Prostate gland (tissue), 2 donors: ENCODE measurements around the gene GALNT5. TPM values are rescaled to one million over a fixed set of nuclear protein-coding genes. Genes with fewer than 3 reads are reported as not detected.

ENCODE experiments used
- DNase-seq: peaks from one replicate; pipeline ENCODE4 v3.0.0-alpha.2; 2019; ENCODE audit warnings: low spot score
- H3K27ac ChIP-seq, 2 donors: fragments of 200-600 bp; sonication (generic); 2 replicates each; pipeline ENCODE4 v1.5.1; 2017 to 2019
- H3K27me3 ChIP-seq: fragments of 200-600 bp; sonication (generic); replicated peaks from 2 replicates; pipeline ENCODE4 v1.5.1; 2019; ENCODE audit not compliant: insufficient read depth
- H3K36me3 ChIP-seq, 2 donors: fragments of 200-600 bp; sonication (generic); 1 replicate in 1 of 2; 2 replicates in 1 of 2; pipeline versions ENCODE4 v1.5.1 to v1.8.1; 2017 to 2019
- H3K4me1 ChIP-seq: fragments of 200-600 bp; sonication (generic); replicated peaks from 2 replicates; pipeline ENCODE4 v1.5.1; 2019
- H3K4me3 ChIP-seq, 2 donors: fragments of 200-600 bp; sonication (generic); 2 replicates each; pipeline ENCODE4 v1.5.1; 2017 to 2019
- H3K9me3 ChIP-seq: fragments of 200-600 bp; sonication (generic); 2 replicates; pipeline ENCODE4 v1.5.1; 2017
- POLR2A ChIP-seq: fragments of 450-650 bp; IDR thresholded peaks from one replicate; pipeline ENCODE4 v1.6.1; 2016; ENCODE audit warnings: antibody characterized with exemption, mild to moderate bottlenecking
- POLR2AphosphoS5 ChIP-seq: sonication (generic); formaldehyde crosslinking; IDR thresholded peaks from one replicate; pipeline ENCODE4 v1.6.1; 2017; ENCODE audit warnings: antibody characterized with exemption
- WGBS: methylation state at CpG from one replicate; pipeline ENCODE4 v1.1.5; 2018; 5-methylcytosine and 5-hydroxymethylcytosine counted together
- intact Hi-C: fragments of 100-400 bp; cut with DNase I; formaldehyde crosslinking; loops from one replicate; pipeline ENCODE4 v1.14.2; 2022
- total RNA-seq, 2 donors: library from RNA; depleted of rRNA; stranded (reverse); fragments of >200 nt; gene quantifications; one replicate each; pipeline ENCODE4 v1.1.0, GENCODE V29; 2016
- TF ChIP-seq, protein P1 (sequence below), 4 experiments: fragments of 200-600 bp in 2 of 4; fragments of 450-650 bp in 2 of 4; sonication (generic) in 2 of 4; IDR thresholded peaks; 1 replicate in 3 of 4; 2 replicates in 1 of 4; pipeline ENCODE4 v1.5.1; 2016 to 2019; ENCODE audit warnings: antibody characterized with exemption in 4 of 4, mild to moderate bottlenecking in 2 of 4, moderate library complexity in 2 of 4

The GALNT5 gene
- total RNA-seq, 2 donors from 2014 or later: 2.0 to 2.6 TPM

DNA sequence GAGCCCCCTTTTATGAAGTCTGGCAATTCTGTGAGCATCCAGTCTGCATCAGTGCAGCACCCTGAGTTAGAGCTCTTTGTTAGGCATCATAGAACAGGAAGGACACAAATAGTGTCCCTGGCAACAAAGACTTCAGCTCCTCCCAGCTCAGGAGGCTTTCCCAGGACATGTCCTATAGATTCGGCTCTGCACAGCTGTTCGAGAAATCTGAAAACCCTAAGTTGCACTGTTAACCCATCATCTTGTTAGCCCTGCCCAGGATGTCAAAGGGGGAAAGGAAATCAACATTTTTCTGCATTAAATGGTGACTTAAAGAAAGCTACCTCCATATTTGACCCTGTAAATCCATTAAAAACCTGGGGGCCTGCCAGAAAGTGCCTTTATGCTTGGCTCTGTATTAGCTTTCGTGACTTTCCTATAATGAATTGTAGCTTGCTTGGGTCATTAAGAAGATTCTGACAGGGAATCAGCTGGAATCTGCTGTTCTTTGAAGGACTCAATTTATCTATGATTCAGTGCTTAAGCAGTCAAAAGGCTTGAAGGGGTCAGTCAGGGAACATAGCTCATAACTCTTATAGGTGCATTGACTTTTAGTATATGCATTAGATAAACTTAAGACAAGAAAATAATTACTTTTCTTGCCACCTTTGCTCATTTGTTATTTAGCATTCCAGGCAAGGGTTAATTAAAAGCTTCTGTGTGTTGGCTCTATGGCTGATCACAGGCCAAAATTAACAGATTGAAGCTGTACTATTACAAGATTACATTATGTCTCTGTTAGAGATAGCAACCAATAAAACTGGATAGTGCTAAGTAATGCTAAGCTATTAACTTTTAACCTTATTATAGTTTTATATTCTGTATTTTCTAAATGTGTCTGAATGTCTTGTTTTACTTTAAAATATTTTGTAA is 47.6 kb downstream of the GALNT5 start:
- intact Hi-C loops: no loop called here
- H3K27me3 ChIP-seq: no peaks in the 10 kb centered on the region
- H3K27ac ChIP-seq: no peak overlapping the region
- no peak for DNase-seq
- H3K36me3 ChIP-seq: no peaks in the 10 kb centered on the region
- H3K4me3 ChIP-seq: no peak overlapping the region
- no peaks in the 10 kb centered on the region for H3K9me3 ChIP-seq
- TF ChIP-seq POLR2A (no peak), POLR2AphosphoS5 (no peak)
- TF ChIP-seq, protein P1, sequence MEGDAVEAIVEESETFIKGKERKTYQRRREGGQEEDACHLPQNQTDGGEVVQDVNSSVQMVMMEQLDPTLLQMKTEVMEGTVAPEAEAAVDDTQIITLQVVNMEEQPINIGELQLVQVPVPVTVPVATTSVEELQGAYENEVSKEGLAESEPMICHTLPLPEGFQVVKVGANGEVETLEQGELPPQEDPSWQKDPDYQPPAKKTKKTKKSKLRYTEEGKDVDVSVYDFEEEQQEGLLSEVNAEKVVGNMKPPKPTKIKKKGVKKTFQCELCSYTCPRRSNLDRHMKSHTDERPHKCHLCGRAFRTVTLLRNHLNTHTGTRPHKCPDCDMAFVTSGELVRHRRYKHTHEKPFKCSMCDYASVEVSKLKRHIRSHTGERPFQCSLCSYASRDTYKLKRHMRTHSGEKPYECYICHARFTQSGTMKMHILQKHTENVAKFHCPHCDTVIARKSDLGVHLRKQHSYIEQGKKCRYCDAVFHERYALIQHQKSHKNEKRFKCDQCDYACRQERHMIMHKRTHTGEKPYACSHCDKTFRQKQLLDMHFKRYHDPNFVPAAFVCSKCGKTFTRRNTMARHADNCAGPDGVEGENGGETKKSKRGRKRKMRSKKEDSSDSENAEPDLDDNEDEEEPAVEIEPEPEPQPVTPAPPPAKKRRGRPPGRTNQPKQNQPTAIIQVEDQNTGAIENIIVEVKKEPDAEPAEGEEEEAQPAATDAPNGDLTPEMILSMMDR (IDR thresholded peaks at IDR 0.05): no peak
- WGBS: 31% methylated on average over 3 of the region's 3 CpGs
- H3K4me1 ChIP-seq: no peaks in the 10 kb centered on the region

DNA sequence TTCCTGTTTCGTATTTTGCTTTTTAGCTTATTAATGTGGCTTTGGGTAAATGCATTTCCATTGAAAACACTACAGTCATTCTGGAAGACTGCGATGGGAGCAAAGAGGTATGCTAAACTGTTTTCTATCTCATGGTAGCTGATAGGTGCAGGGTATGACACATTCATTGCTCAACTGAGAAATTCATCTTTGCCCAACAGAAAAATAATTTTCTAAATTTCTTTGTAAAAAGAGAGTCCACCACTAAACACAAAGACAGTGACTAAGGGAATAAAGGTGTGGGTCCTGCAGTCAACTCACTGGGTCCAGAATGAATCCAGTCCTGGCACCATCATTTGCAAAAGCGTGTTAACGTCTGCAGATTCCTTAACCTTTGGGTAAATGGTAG is 48.2 kb downstream of the GALNT5 start:
- intact Hi-C loops: no loop called here
- DNase-seq: no peak
- Histone ChIP-seq H3K27ac (no peak overlapping the region), H3K27me3 (no peaks in the 10 kb centered on the region), H3K4me1 (no peaks in the 10 kb centered on the region), H3K36me3 (no peaks in the 10 kb centered on the region), H3K4me3 (no peak overlapping the region), H3K9me3 (no peaks in the 10 kb centered on the region)
- 78% methylated on average over 4 of the region's 4 CpGs for WGBS
- TF ChIP-seq POLR2AphosphoS5: no peak
- TF ChIP-seq POLR2A: no peak
- TF ChIP-seq, protein P1 (IDR thresholded peaks at IDR 0.05): no peak

DNA sequence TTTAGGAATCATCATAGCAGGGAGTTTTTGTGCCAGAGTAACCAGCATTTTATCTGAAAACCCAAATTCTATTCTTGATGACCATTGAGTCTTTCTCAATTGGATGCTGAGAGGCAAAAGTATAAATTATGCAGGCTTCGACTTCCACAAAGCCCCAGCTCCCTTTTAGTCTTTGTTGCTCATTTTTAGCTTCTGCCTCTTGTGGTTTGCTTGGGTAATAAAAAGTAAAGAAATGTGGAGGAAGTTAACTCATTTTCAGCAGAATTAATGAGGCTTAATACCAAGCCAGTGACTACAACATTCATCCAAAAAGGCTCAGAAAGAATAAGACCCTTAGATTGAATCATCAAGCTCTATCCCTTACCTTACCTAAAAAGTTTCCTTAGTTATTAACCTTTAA is 49.5 kb downstream of the GALNT5 start:
- Histone ChIP-seq H3K4me1 (no peaks in the 10 kb centered on the region), H3K27ac (no peak overlapping the region), H3K9me3 (no peaks in the 10 kb centered on the region), H3K27me3 (no peaks in the 10 kb centered on the region), H3K36me3 (no peaks in the 10 kb centered on the region), H3K4me3 (no peak overlapping the region)
- intact Hi-C loops: no loop called here
- WGBS: 63% methylated on average over 1 of the region's 1 CpG
- TF ChIP-seq, protein P1 (IDR thresholded peaks at IDR 0.05): no peak
- no peak for TF ChIP-seq POLR2AphosphoS5
- no peak for TF ChIP-seq POLR2A
- no peak for DNase-seq

DNA sequence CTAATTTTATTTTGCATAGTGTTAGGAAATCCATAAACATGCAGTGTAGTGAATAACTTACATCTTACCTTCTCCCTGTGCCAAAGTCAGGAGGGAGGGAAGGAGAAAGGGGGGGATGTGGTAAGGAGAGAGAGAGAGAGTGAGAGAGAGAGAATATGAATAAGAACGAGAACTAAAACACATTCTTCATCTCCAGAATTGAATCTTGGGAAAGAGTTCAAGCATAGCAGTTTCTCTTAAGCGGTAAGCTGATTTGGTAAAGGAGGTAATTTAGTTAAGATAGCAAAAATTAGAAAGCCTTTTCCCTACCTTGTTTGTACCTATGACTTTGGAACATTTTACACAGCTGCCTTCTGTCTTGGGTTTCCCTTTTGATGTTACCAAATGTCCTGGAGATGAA is 52.4 kb downstream of the GALNT5 start:
- Histone ChIP-seq H3K4me3 (no peak overlapping the region), H3K27ac (no peak overlapping the region), H3K9me3 (no peaks in the 10 kb centered on the region), H3K4me1 (no peaks in the 10 kb centered on the region), H3K36me3 (no peaks in the 10 kb centered on the region), H3K27me3 (no peaks in the 10 kb centered on the region)
- no peak for DNase-seq
- WGBS: 96% methylated on average over 2 of the region's 2 CpGs
- intact Hi-C loops: no loop called here
- TF ChIP-seq POLR2A (no peak), POLR2AphosphoS5 (no peak)
- TF ChIP-seq, protein P1 (IDR thresholded peaks at IDR 0.05): no peak

DNA sequence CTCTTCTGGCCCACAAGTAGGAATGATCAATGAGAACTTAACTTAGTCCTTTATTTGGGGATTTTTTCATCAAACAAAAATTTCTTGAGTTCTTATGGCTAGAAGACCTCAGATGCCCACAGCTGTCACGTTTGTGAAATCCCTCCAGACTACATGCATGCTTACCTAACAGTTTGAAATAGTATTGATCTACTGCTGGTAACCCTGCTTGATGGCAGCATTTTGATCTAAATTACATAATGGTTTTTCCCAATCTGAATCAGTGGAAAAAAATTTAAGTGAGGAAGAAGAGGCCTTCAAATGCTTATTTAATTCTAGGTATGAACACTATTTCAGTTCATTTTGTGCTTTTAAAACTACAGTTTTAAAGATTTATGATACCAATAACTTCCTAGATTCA is 54.2 kb downstream of the GALNT5 start:
- 82% methylated on average over 1 of the region's 1 CpG for WGBS
- H3K27ac ChIP-seq: no peak overlapping the region
- no peaks in the 10 kb centered on the region for H3K27me3 ChIP-seq
- no peak for DNase-seq
- TF ChIP-seq POLR2AphosphoS5: no peak
- TF ChIP-seq POLR2A: no peak
- TF ChIP-seq, protein P1 (IDR thresholded peaks at IDR 0.05): no peak
- no peaks in the 10 kb centered on the region for H3K36me3 ChIP-seq
- H3K4me3 ChIP-seq: no peak overlapping the region
- H3K4me1 ChIP-seq: no peaks in the 10 kb centered on the region
- intact Hi-C loops: no loop called here
- no peaks in the 10 kb centered on the region for H3K9me3 ChIP-seq
